Left lung (tissue), 10 donors: ENCODE results near the gene RHBDL1. TPM values are rescaled to one million over a fixed set of nuclear protein-coding genes. Genes with fewer than 3 reads are reported as not detected.

ENCODE experiments used
- ATAC-seq: fragments of 200-7000 bp; cut with Tn5 transposase; one replicate; pipeline ENCODE4 v1.9.1; 2020; ENCODE audit warnings: moderate library complexity
- DNase-seq, 4 donors: peaks; one replicate each; pipeline ENCODE4 v3.0.0-alpha.2; 2013 to 2020
- H3K27ac ChIP-seq, 2 donors: fragments of 200-600 bp; sonication (generic) in 1 of 2; one replicate each; pipeline versions ENCODE4 v1.5.0 to v1.8.0; 2020 to 2021
- H3K27me3 ChIP-seq, 2 donors: fragments of 200-600 bp; sonication (generic) in 1 of 2; one replicate each; pipeline versions ENCODE4 v1.5.0 to v1.8.0; 2020 to 2021
- H3K36me3 ChIP-seq, 2 donors: fragments of 200-600 bp; sonication (generic) in 1 of 2; one replicate each; pipeline versions ENCODE4 v1.5.0 to v1.8.0; 2020 to 2021
- H3K4me1 ChIP-seq, 2 donors: fragments of 200-600 bp; one replicate each; pipeline ENCODE4 v1.8.0; 2021
- H3K4me3 ChIP-seq, 2 donors: fragments of 200-600 bp; sonication (generic) in 1 of 2; one replicate each; pipeline versions ENCODE4 v1.5.0 to v1.8.0; 2020 to 2021; ENCODE audit warnings: mild to moderate bottlenecking in 1 of 2
- H3K9me3 ChIP-seq, 2 donors: fragments of 200-600 bp; sonication (generic) in 1 of 2; one replicate each; pipeline versions ENCODE4 v1.5.0 to v1.8.0; 2020 to 2021
- intact Hi-C, 2 donors: fragments of 100-400 bp; cut with DNase I; formaldehyde crosslinking; loops; one replicate each; pipeline versions ENCODE4 v1.11.2 to v1.14.2; 2022
- polyA plus RNA-seq, 6 donors: library from polyadenylated mRNA; unstranded; fragments of 120-200 nt; gene quantifications; one replicate each; pipeline ENCODE4 v1.2.1, GENCODE V29; 2013; ENCODE audit not compliant: insufficient read length in 6 of 6
- total RNA-seq, 2 donors: library from RNA; stranded (reverse); fragmentation: NEBNext Ultra II Directional; extraction: Animal tissue kit (Norgen Biotek cat#: 25700); gene quantifications; one replicate each; pipeline ENCODE4 v1.2.1, GENCODE V29; 2021
- TF ChIP-seq, protein P1 (sequence below), 2 donors: fragments of 200-600 bp; sonication (generic) in 1 of 2; IDR thresholded peaks; one replicate each; pipeline versions ENCODE4 v1.5.0 to v1.8.0; 2021; ENCODE audit warnings: antibody characterized with exemption in 2 of 2
- donor health status: DM: no; HTN: yes; CAD: no.
- donor health status: DM: no; HTN: no; CAD: no.

RHBDL1 gene
- total and polyA plus RNA-seq, 8 donors = 0.45 to 4.3 (median 0.81) TPM

GRCh38 chr16:725041-725376 lies 49.5 kb downstream of the RHBDL1 start:
- Histone ChIP-seq H3K9me3 (no peaks in the 10 kb centered on the region), H3K27ac (no peak overlapping the region), H3K36me3 (peaks cover 0 to 7% of the 10 kb centered on the region in 2 donors), H3K4me1 (peaks cover 16 to 48% of the 10 kb centered on the region in 2 donors), H3K27me3 (peaks cover 0 to 51% of the 10 kb centered on the region in 2 donors), H3K4me3 (no peak overlapping the region)
- no peak for ATAC-seq
- intact Hi-C loops = no loop called here
- DNase-seq = no peak
- TF ChIP-seq, protein P1, sequence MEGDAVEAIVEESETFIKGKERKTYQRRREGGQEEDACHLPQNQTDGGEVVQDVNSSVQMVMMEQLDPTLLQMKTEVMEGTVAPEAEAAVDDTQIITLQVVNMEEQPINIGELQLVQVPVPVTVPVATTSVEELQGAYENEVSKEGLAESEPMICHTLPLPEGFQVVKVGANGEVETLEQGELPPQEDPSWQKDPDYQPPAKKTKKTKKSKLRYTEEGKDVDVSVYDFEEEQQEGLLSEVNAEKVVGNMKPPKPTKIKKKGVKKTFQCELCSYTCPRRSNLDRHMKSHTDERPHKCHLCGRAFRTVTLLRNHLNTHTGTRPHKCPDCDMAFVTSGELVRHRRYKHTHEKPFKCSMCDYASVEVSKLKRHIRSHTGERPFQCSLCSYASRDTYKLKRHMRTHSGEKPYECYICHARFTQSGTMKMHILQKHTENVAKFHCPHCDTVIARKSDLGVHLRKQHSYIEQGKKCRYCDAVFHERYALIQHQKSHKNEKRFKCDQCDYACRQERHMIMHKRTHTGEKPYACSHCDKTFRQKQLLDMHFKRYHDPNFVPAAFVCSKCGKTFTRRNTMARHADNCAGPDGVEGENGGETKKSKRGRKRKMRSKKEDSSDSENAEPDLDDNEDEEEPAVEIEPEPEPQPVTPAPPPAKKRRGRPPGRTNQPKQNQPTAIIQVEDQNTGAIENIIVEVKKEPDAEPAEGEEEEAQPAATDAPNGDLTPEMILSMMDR (IDR thresholded peaks at IDR 0.05) = no peak

DNA sequence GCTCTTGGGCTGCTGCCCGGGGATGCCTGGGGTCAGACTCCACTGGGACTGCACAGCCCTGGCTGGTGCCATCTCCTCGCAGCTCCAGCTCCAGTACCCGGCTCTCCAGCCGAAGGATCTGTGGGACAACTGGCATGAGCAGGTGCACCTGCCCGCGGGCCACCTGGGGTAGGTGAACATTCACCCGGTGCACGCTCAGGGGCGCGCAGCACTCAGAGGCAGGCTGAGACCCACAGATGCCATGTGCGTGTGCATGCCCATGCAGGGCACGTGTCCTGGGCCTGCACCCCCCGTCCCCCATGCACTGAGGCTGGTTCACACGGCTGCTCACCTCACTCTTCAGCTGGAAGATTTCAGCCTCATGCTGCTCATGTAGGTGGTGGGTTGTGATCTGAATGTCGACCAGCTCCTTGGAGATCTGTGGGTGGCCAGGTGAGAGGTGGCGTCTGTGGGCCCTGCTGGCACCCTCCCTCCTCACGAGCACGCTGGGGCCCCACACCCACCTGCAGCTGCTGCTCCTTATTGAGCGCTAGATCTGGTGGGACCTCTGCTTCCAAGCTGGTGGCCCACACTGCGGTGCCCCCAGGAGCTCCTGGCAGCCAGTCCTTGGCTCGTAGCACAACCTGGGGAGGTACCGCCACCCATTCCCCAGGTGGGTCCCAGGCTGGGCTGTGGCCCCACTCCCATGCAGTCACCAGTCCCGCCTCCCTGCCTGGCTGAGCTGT lies 50.2 kb downstream of the RHBDL1 start:
- no peak for ATAC-seq
- intact Hi-C loops = no loop called here
- peaks cover 0 to 13% of the 10 kb centered on the region in 2 donors for H3K36me3 ChIP-seq
- H3K4me3 ChIP-seq = peak overlapping the region in 1 of 2 donors; percentile 49
- H3K9me3 ChIP-seq = no peaks in the 10 kb centered on the region
- H3K27ac ChIP-seq = no peak overlapping the region
- peaks cover 12 to 42% of the 10 kb centered on the region in 2 donors for H3K4me1 ChIP-seq
- TF ChIP-seq, protein P1 (IDR thresholded peaks at IDR 0.05) = no peak
- no peak for DNase-seq
- peaks cover 0 to 45% of the 10 kb centered on the region in 2 donors for H3K27me3 ChIP-seq

DNA sequence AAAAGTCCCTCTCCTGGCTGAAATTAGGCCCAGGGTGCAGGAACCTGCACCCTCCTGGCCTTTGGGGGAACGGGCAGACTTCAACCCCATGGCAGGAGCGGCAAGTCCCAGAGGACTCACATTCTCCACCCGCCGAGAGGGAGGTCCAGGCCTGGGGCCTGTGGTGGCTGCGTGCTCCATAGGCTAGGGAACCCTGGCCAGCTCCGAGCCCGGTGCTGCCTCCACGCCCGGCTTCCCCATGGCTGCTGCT lies 50.6 kb downstream of the RHBDL1 start:
- peaks cover 0 to 18% of the 10 kb centered on the region in 2 donors for H3K36me3 ChIP-seq

DNA sequence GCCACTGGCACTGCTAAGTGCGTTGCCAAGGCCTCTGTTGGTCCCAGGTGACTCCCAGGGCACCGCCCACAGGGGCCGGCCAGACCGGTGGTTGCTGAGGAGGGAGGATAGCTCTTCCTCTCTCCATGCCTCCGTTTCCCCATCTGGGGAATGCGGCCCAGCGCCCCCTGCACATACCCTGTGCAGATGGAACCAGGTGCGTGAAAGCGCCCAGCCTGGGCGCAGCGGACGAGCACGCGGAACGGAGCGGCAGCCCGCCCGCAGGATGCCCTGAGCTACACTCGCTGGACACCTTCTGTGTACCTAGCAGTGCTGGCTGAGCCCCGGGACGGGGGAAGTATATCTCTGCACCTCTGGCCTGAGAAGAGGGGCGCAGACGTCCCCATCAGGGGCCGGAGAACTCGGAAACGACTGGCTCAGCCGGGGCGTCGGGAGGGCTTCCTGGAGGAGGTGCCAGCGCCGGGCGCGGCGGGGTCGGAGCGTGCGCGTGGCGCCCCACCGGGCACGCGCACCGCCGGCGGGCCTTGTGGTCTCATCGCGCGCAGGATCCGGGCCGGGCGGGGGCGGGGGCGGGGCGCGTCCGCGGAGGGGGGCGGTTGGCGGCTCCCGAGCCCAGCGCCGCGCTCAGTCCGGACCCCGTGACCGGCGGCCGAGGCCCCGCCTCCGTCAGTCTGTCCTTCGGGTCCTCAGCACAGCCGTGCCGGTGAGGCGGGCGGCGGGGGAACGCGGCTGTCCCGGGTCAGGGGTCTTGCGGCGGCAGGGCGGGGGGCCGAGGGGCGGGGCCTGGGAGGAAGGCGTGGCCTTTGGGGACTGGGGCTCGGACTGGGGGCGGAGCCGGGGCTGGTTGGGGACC lies 51.2 kb downstream of the RHBDL1 start, which contains the start of the genes CCDC78 and HAGHL:
Gene CCDC78 (minus strand): TSS at position 6 of the 853 bp plus-strand sequence. CDS start 76 bp downstream, outside the sequence.
Gene HAGHL (plus strand): TSS at position 669 of the 853 bp plus-strand sequence. CDS start 404 bp downstream, outside the sequence.
- Histone ChIP-seq H3K36me3 (peaks cover 0 to 23% of the 10 kb centered on the region in 2 donors), H3K4me1 (peaks cover 12 to 36% of the 10 kb centered on the region in 2 donors), H3K4me3 (peak within 1 kb of the TSS; percentile 24 to 49), H3K9me3 (no peaks in the 10 kb centered on the region), H3K27ac (no peak within 1 kb of the TSS), H3K27me3 (peaks cover 0 to 45% of the 10 kb centered on the region in 2 donors)
- peak in 2 of 4 donors; percentile 73 to 91 for DNase-seq
- ATAC-seq = peak; percentile 50
- TF ChIP-seq, protein P1 (IDR thresholded peaks at IDR 0.05) = no peak
- intact Hi-C loops = no loop called here

More for the DNA sequence above, 50.6 kb downstream of the RHBDL1 start:
- peaks cover 0 to 45% of the 10 kb centered on the region in 2 donors for H3K27me3 ChIP-seq
- no peaks in the 10 kb centered on the region for H3K9me3 ChIP-seq
- intact Hi-C loops = no loop called here
- ATAC-seq (no peak), DNase-seq (no peak)
- peak overlapping the region in 1 of 2 donors; percentile 49 for H3K4me3 ChIP-seq
- TF ChIP-seq, protein P1 (IDR thresholded peaks at IDR 0.05) = no peak
- peaks cover 12 to 41% of the 10 kb centered on the region in 2 donors for H3K4me1 ChIP-seq
- no peak overlapping the region for H3K27ac ChIP-seq
